OCI-LY3 (cell line): Measurements from ENCODE around the gene MMEL1.

Experiments used
- EZH2phosphoT487 ChIP-seq: fragments of 200-600 bp; shearing (Covaris generic); IDR thresholded peaks from 2 replicates; pipeline ENCODE4 v1.6.1; 2018; ENCODE audit warnings: antibody characterized with exemption, mixed run types, low read depth
- TF ChIP-seq, protein P1 (sequence below): fragments of 200-600, 300-600 bp; sonication (generic); IDR thresholded peaks from 2 replicates; pipeline ENCODE4 v1.5.1; 2014; ENCODE audit warnings: antibody characterized with exemption, low read length, low read depth

DNA sequence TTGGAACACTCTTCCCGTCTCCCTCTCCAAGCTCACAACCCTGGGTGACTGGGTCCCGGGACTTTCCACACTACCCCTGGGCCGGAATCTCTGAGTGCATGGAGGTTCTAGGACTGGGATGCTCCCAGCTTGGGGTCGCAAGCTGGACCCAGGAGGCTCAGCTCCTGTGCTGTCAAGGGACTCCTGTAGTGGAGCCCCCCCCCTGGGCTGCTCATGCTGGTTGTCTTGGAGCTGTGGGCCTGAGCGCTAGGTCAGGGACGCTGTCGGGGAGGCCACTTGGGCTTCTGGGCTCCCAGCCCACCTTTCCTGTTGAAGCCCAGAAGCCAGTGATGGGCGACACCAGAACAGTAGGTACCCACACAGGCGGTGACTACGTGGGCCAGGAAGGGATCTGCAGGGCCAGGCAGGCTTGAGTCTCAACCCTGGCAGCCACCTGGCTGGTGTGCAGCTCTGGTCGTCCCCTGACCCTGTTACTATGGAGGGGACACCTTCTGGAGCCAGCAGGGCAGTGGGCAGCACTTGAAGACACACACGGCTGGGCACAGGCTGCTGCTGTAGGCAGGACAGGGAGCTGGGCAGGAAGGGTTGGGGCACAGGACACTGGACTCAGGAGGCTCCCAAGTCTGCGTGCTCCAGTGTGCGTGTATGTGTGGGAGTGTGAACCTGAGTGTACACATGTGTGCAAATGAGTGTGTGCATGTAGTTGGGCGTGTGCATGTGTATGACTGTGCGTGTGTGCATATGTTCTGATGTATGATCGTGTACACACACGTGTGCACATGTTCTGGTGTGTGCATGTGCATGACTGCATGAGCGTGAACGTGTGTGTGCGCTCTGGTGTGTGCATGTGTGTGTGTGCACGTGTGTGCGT is 3.0 kb downstream of the MMEL1 start:
- TF ChIP-seq, protein P1, sequence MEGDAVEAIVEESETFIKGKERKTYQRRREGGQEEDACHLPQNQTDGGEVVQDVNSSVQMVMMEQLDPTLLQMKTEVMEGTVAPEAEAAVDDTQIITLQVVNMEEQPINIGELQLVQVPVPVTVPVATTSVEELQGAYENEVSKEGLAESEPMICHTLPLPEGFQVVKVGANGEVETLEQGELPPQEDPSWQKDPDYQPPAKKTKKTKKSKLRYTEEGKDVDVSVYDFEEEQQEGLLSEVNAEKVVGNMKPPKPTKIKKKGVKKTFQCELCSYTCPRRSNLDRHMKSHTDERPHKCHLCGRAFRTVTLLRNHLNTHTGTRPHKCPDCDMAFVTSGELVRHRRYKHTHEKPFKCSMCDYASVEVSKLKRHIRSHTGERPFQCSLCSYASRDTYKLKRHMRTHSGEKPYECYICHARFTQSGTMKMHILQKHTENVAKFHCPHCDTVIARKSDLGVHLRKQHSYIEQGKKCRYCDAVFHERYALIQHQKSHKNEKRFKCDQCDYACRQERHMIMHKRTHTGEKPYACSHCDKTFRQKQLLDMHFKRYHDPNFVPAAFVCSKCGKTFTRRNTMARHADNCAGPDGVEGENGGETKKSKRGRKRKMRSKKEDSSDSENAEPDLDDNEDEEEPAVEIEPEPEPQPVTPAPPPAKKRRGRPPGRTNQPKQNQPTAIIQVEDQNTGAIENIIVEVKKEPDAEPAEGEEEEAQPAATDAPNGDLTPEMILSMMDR = no peak
- TF ChIP-seq EZH2phosphoT487 = no peak
